DOHH2 (cell line): Measurements from ENCODE around the gene KDM4C.

ENCODE experiments used
- H3F3A ChIP-seq: fragments of 200-600 bp; sonication (generic), shearing (Covaris generic); 2 replicates; pipeline ENCODE4 v1.6.0; 2016; ENCODE audit warnings: antibody characterized with exemption, mild to moderate bottlenecking; ENCODE audit not compliant: control insufficient read depth, insufficient read depth
- H3K27ac ChIP-seq: fragments of 200-600 bp; sonication (generic); 2 replicates; pipeline ENCODE4 v1.5.1; 2014; ENCODE audit warnings: low read depth, mild to moderate bottlenecking, low read length, moderate library complexity
- H3K27me3 ChIP-seq: fragments of 200-600 bp; sonication (generic); 2 replicates; pipeline ENCODE4 v1.6.1; 2014; ENCODE audit warnings: mild to moderate bottlenecking, low read length, mixed read lengths; ENCODE audit not compliant: control insufficient read depth
- H3K36me3 ChIP-seq: fragments of 200-600 bp; sonication (generic); 2 replicates; pipeline ENCODE4 v1.6.1; 2014; ENCODE audit warnings: mild to moderate bottlenecking, low read length, moderate library complexity, mixed read lengths; ENCODE audit not compliant: control insufficient read depth
- H3K4me1 ChIP-seq: fragments of 200-600 bp; sonication (generic); 2 replicates; pipeline ENCODE4 v1.6.1; 2014; ENCODE audit warnings: mild to moderate bottlenecking, low read length, mixed read lengths; ENCODE audit not compliant: control insufficient read depth
- H3K4me2 ChIP-seq: fragments of 200-600 bp; sonication (generic); 2 replicates; pipeline ENCODE4 v1.6.0; 2014; ENCODE audit warnings: mild to moderate bottlenecking, low read length, moderate library complexity
- H3K4me3 ChIP-seq: fragments of 200-600 bp; sonication (generic); 2 replicates; pipeline ENCODE4 v1.5.1; 2014; ENCODE audit warnings: mild to moderate bottlenecking, low read length, mixed read lengths
- H3K79me2 ChIP-seq: fragments of 200-600 bp; sonication (generic); 2 replicates; pipeline ENCODE4 v1.6.1; 2014; ENCODE audit warnings: mild to moderate bottlenecking, low read length, mixed read lengths; ENCODE audit not compliant: control insufficient read depth
- H3K9me2 ChIP-seq: fragments of 200-600 bp; sonication (generic); replicated peaks from 2 replicates; pipeline ENCODE4 v1.6.1; 2014; ENCODE audit warnings: mild to moderate bottlenecking, low read length, mixed read lengths; ENCODE audit not compliant: control insufficient read depth
- H3K9me3 ChIP-seq: fragments of 200-600 bp; sonication (generic); 2 replicates; pipeline ENCODE4 v1.6.1; 2014; ENCODE audit warnings: antibody characterized with exemption, low read length, mixed read lengths; ENCODE audit not compliant: control insufficient read depth, insufficient read depth
- H4K20me1 ChIP-seq: fragments of 200-600 bp; sonication (generic); 2 replicates; pipeline ENCODE4 v1.6.0; 2014; ENCODE audit warnings: low read depth, mild to moderate bottlenecking, antibody characterized with exemption, low read length, moderate library complexity; ENCODE audit not compliant: control insufficient read depth, insufficient read depth
- EZH2phosphoT487 ChIP-seq: fragments of 200-600 bp; sonication (generic); IDR thresholded peaks from 2 replicates; pipeline ENCODE4 v1.6.1; 2017; ENCODE audit warnings: borderline replicate concordance, mild to moderate bottlenecking, antibody characterized with exemption, low read length, moderate library complexity, mixed read lengths
- TF ChIP-seq, protein P1 (sequence below): fragments of 200-600 bp; sonication (generic); IDR thresholded peaks from one replicate; pipeline ENCODE4 v1.5.1; 2014; ENCODE audit warnings: antibody characterized with exemption, mild to moderate bottlenecking, low read depth, low read length; ENCODE audit not compliant: poor library complexity, severe bottlenecking

The KDM4C gene

DNA sequence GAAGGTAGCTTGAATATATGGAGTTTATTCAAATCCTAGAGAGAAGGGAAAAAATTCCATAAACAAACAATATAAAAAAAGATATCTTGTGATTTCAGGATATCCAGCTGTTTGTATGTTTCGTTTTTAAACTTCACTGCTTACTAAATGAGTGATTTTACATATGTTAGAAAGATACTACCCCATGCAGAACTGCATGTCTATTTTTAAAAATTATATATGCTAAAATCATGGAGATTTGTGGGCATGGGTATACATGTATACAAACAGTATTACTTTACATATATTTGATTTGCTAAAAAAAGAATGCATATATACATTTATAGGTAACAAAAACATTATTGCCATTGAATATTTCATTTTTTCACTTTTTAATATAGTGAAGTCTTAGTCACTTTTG is 178.3 kb downstream of the KDM4C start:
- Histone ChIP-seq H3K4me2 (no peak overlapping the region), H3K9me3 (no peaks in the 10 kb centered on the region), H3K36me3 (no peaks in the 10 kb centered on the region), H3F3A (no peaks in the 10 kb centered on the region), H3K79me2 (no peaks in the 10 kb centered on the region), H3K27me3 (no peaks in the 10 kb centered on the region), H3K27ac (no peak overlapping the region), H4K20me1 (no peaks in the 10 kb centered on the region), H3K4me1 (0 out of 2 replicates have a peak, but pooled peaks cover 5% of the 10 kb centered on the region), H3K9me2 (no peaks in the 10 kb centered on the region), H3K4me3 (no peak overlapping the region)
- no peak for TF ChIP-seq EZH2phosphoT487
- TF ChIP-seq, protein P1, sequence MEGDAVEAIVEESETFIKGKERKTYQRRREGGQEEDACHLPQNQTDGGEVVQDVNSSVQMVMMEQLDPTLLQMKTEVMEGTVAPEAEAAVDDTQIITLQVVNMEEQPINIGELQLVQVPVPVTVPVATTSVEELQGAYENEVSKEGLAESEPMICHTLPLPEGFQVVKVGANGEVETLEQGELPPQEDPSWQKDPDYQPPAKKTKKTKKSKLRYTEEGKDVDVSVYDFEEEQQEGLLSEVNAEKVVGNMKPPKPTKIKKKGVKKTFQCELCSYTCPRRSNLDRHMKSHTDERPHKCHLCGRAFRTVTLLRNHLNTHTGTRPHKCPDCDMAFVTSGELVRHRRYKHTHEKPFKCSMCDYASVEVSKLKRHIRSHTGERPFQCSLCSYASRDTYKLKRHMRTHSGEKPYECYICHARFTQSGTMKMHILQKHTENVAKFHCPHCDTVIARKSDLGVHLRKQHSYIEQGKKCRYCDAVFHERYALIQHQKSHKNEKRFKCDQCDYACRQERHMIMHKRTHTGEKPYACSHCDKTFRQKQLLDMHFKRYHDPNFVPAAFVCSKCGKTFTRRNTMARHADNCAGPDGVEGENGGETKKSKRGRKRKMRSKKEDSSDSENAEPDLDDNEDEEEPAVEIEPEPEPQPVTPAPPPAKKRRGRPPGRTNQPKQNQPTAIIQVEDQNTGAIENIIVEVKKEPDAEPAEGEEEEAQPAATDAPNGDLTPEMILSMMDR, result no peak

DNA sequence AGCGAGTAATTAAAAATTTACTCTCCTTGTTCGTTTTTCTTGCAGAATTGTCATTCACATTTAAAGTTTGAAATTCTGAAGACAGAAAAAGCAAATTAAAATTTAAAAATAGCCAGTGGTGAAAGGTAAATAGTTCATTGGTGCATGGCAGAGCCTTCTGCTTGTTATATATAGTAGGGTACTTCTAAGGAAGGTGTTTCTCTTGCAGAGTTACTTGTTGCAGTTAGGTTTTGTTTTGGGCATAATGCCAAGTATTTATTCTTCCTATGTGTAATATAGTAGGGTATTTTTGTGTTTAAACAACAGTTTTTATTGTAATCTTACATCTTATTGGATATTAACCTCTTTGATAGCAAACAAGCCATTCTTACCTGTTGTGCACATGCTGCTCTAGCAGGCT is 179.4 kb downstream of the KDM4C start:
- no peak overlapping the region for H3K27ac ChIP-seq
- H3K4me2 ChIP-seq, result no peak overlapping the region
- H3K36me3 ChIP-seq, result no peaks in the 10 kb centered on the region
- H3K9me2 ChIP-seq, result no peaks in the 10 kb centered on the region
- no peaks in the 10 kb centered on the region for H3F3A ChIP-seq
- H4K20me1 ChIP-seq, result no peaks in the 10 kb centered on the region
- 0 out of 2 replicates have a peak, but pooled peaks cover 5% of the 10 kb centered on the region for H3K4me1 ChIP-seq
- no peaks in the 10 kb centered on the region for H3K9me3 ChIP-seq
- no peak for TF ChIP-seq EZH2phosphoT487
- TF ChIP-seq, protein P1, result no peak
- no peak overlapping the region for H3K4me3 ChIP-seq
- no peaks in the 10 kb centered on the region for H3K79me2 ChIP-seq
- no peaks in the 10 kb centered on the region for H3K27me3 ChIP-seq

DNA sequence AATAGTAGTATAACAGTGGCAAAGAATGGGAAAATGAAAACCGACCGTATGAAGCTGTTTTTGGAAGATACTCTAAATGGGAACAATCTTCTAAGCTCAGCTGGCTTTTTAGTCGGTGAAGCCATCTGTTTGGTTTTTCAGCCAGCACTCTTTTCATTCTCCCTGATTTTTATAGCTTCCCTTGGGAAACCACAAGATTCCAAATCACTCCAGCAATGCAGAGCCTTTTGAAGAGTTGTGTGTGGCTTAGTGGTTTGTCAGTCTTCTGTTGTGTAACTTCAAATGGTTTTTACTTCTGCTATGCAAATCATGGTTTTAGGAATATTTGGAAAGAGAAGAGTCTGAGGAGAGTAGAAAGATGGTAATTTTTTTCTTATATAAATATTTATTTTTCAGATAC is 180.7 kb downstream of the KDM4C start:
- H3K4me1 ChIP-seq, result 0 out of 2 replicates have a peak, but pooled peaks cover 5% of the 10 kb centered on the region
- no peaks in the 10 kb centered on the region for H3K9me2 ChIP-seq
- H3K4me2 ChIP-seq, result no peak overlapping the region
- no peaks in the 10 kb centered on the region for H4K20me1 ChIP-seq
- H3K27me3 ChIP-seq, result no peaks in the 10 kb centered on the region
- H3K36me3 ChIP-seq, result no peaks in the 10 kb centered on the region
- H3K9me3 ChIP-seq, result no peaks in the 10 kb centered on the region
- no peaks in the 10 kb centered on the region for H3F3A ChIP-seq
- no peak overlapping the region for H3K4me3 ChIP-seq
- H3K27ac ChIP-seq, result no peak overlapping the region
- TF ChIP-seq, protein P1, result no peak
- no peak for TF ChIP-seq EZH2phosphoT487
- H3K79me2 ChIP-seq, result no peaks in the 10 kb centered on the region

DNA sequence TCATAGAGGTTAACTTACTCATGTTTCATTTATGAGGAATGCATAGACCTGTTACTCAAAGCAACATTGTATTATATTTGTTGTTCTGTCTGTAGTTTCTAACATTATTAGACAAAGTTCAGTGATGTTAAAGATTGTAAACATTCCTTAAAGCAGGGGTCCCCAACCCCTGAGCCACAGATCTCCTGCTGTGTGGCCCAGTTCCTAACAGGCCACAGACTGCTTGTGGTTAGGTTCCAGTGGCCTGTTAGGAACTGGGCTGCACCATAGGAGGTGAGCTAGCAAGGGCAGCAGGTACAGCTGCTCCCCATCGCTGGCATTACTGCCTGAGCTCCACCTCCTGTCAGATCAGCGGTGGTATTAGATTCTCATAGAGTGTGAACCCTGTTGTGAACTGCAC is 181.1 kb downstream of the KDM4C start:
- Histone ChIP-seq H3K27me3 (no peaks in the 10 kb centered on the region), H3K4me2 (no peak overlapping the region), H3K27ac (no peak overlapping the region), H3K36me3 (no peaks in the 10 kb centered on the region), H3F3A (no peaks in the 10 kb centered on the region), H3K79me2 (no peaks in the 10 kb centered on the region), H3K4me1 (0 out of 2 replicates have a peak, but pooled peaks cover 5% of the 10 kb centered on the region), H3K9me3 (no peaks in the 10 kb centered on the region), H3K4me3 (no peak overlapping the region), H4K20me1 (no peaks in the 10 kb centered on the region), H3K9me2 (no peaks in the 10 kb centered on the region)
- TF ChIP-seq, protein P1, result no peak
- no peak for TF ChIP-seq EZH2phosphoT487
